Cardiac muscle cell (in vitro differentiated cells and primary cell): ENCODE measurements around the gene TSHB. TPM values are rescaled to one million over a fixed set of nuclear protein-coding genes. Genes with fewer than 3 reads are reported as not detected.

Experiments used
- DNase-seq, 2 donors: peaks; one replicate each; pipeline versions ENCODE4 v3.0.0 to v3.0.0-alpha.2; 2010 to 2017; ENCODE audit warnings: low read depth in 1 of 2, low spot score in 1 of 2
- H3K27ac ChIP-seq: fragments of 200-600 bp; sonication (generic); 2 replicates; pipeline ENCODE4 v1.5.1; 2016
- H3K27me3 ChIP-seq: fragments of 200-600 bp; sonication (generic); 2 replicates; pipeline ENCODE4 v1.6.0; 2016; ENCODE audit warnings: control low read depth
- H3K36me3 ChIP-seq: fragments of 200-600 bp; sonication (generic); 2 replicates; pipeline ENCODE4 v1.5.1; 2016; ENCODE audit warnings: control low read depth
- H3K4me1 ChIP-seq: fragments of 200-600 bp; sonication (generic); 2 replicates; pipeline ENCODE4 v1.8.1; 2017; ENCODE audit warnings: low read depth, mild to moderate bottlenecking, mixed run types
- H3K4me3 ChIP-seq: fragments of 200-600 bp; sonication (generic); 2 replicates; pipeline ENCODE4 v1.5.1; 2016; ENCODE audit warnings: mild to moderate bottlenecking
- H3K9me3 ChIP-seq: fragments of 200-600 bp; sonication (generic); 2 replicates; pipeline ENCODE4 v1.5.1; 2017; ENCODE audit warnings: low read depth, mild to moderate bottlenecking, control low read depth
- polyA plus RNA-seq: library from polyadenylated mRNA; unstranded; fragments of >200 nt; fragmentation: Nextera tagmentation; extraction: Ambion mirVana; gene quantifications from 2 replicates; pipeline ENCODE4 v1.2.1, GENCODE V29; 2016
- total RNA-seq: library from RNA; depleted of rRNA; stranded (reverse); fragments of >200 nt; gene quantifications from 2 replicates; pipeline ENCODE4 v1.2.3, GENCODE V29; 2016
- TF ChIP-seq, protein P1 (sequence below): IDR thresholded peaks from 2 replicates; pipeline ENCODE4 v1.5.1; 2012; ENCODE audit warnings: low read depth, mild to moderate bottlenecking, low read length

Gene TSHB
- total and polyA plus RNA-seq, 2 experiments from 2014 or later = not detected

DNA sequence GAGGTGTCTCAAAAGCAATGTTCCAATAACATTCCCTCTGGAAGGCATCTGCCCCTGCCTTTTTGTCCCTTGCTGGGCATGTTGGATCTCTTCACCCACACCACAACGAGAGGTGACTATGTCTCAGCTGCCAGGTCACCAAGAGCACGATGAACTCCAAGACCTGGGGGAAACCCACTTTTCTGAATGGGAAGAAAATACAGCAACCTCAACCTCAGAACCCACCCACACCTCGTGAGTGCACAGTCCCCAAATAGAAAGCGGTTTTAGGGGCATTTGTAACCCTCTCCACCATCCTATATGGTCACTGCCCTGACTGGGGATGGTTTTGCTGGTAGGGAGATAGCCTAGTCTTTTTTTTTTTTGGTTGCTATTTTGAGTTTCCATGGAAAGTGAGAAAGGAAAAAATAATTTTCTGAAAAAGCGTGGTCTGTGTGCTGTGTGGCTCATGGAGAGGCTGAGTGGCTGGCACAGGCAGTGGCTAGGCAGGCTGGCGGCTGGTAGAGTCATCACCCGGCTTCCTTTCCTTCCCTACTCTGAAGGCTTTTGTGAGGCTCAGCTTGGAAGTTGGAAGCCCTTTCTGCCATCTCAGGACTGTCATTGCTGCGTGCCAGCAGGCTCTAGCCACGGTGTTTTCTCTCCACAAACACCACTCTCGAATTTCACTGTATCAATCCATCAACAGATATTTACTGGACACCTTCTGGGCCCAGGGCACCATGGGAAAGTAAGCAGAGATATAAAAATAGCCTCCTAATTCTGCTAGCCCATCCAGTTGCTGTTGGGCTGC is 43.9 kb downstream of the TSHB start:
- no peaks in the 10 kb centered on the region for H3K9me3 ChIP-seq
- peak in 1 of 2 donors; percentile 80 for DNase-seq
- H3K4me1 ChIP-seq = peaks cover 57% of the 10 kb centered on the region
- TF ChIP-seq, protein P1, sequence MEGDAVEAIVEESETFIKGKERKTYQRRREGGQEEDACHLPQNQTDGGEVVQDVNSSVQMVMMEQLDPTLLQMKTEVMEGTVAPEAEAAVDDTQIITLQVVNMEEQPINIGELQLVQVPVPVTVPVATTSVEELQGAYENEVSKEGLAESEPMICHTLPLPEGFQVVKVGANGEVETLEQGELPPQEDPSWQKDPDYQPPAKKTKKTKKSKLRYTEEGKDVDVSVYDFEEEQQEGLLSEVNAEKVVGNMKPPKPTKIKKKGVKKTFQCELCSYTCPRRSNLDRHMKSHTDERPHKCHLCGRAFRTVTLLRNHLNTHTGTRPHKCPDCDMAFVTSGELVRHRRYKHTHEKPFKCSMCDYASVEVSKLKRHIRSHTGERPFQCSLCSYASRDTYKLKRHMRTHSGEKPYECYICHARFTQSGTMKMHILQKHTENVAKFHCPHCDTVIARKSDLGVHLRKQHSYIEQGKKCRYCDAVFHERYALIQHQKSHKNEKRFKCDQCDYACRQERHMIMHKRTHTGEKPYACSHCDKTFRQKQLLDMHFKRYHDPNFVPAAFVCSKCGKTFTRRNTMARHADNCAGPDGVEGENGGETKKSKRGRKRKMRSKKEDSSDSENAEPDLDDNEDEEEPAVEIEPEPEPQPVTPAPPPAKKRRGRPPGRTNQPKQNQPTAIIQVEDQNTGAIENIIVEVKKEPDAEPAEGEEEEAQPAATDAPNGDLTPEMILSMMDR = no peak
- H3K36me3 ChIP-seq = no peaks in the 10 kb centered on the region
- H3K27ac ChIP-seq = peak overlapping the region; percentile 85
- H3K27me3 ChIP-seq = no peaks in the 10 kb centered on the region
- H3K4me3 ChIP-seq = no peak overlapping the region

DNA sequence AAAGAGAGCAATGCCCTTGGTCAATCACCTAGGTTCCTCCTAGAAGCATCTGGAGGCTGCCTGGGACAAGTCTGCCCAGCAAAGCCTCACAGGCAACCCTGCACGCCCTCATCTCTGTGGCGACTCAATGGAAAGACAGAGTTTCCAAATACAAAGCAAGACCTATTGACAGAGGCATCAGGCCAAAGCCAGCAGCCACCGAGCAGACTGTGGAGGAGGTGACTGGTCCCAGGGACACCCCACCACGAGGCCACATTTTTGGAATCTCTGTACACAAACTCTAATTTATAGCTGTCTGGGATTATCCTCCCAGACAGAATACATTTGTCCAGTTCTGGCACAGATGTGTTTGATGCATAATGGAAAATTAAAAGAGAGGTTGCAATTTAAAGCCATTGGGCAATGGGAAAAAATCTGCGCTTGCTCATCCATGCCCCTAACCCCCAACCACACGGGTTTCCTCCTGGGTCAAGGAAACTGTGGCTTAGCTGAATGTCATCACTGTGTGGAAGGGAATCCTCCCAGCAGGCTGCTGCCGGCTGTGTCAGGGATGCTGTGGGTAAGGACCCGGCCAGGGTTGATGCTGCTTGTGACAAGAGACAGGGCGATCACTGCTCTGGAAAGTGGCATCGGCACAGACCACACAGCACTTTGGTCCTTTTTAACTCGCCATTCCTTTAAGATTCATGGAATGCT is 45.4 kb downstream of the TSHB start:
- TF ChIP-seq, protein P1 = no peak
- Histone ChIP-seq H3K4me3 (no peak overlapping the region), H3K36me3 (no peaks in the 10 kb centered on the region), H3K27me3 (no peaks in the 10 kb centered on the region), H3K4me1 (peaks cover 43% of the 10 kb centered on the region), H3K9me3 (no peaks in the 10 kb centered on the region), H3K27ac (peak overlapping the region; percentile 85)
- no peak for DNase-seq

DNA sequence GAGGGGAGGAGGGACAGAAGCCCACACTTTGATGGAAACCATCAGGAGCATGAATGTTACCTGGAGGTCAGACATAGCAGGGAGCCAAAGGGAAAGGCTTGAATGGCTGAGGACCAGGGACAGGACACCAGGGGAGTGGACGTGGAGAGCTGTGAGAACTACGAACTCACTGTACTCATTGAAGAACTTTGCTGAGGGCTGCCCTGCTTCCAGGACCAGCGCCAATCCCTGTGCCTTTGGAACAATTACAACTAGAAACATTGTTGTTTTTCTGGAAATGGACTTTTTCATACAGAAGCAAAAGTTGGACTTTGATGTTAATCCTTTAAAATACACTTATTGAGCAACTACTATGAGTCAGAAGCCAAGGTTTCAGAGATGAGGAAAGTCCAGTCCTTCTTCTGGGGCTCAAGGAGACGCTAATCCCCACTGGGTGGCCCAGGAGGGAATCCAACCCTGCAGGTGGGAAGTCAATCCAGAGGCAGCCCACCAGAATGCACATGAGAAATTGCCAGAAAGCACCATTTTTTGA is 46.8 kb downstream of the TSHB start:
- Histone ChIP-seq H3K27me3 (no peaks in the 10 kb centered on the region), H3K36me3 (no peaks in the 10 kb centered on the region), H3K4me3 (no peak overlapping the region), H3K27ac (no peak overlapping the region), H3K4me1 (peaks cover 36% of the 10 kb centered on the region), H3K9me3 (no peaks in the 10 kb centered on the region)
- peak in 1 of 2 donors; percentile 19 for DNase-seq
- TF ChIP-seq, protein P1 = no peak

DNA sequence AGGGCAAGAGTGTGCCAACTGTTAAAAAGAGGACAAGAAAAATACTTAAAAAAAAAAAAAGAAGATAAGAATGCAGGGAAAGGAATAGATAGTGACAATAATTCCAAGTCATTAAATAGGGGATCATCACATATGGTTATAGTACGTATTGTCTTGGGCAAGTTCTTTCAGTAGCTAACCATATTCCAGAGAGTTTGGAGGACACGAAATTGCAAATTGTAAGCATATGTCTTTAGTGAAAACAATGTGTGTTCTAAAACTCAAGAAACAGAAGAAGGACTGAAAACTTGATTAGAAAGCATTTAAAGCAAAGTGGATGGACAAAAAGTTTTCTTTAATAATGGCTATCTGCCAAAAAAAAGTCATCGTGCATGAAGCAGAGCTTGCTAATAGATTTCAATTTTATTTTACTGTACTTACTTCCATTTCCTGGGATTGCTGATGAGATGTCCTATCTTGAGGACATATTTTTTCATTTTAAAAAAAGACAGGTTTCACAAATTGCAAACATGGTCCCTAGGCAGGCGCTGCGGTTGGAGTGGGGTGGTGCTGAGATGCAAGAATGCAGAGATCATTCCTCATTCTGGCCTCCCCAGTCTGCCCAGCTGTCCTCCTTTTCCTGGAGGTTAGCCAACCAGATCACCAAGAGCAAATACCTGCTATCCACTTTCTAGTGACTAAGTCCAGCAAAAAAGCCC is 47.8 kb downstream of the TSHB start:
- Histone ChIP-seq H3K36me3 (no peaks in the 10 kb centered on the region), H3K4me1 (peaks cover 40% of the 10 kb centered on the region), H3K27ac (no peak overlapping the region), H3K9me3 (no peaks in the 10 kb centered on the region), H3K4me3 (no peak overlapping the region), H3K27me3 (no peaks in the 10 kb centered on the region)
- TF ChIP-seq, protein P1 = no peak
- DNase-seq = no peak

DNA sequence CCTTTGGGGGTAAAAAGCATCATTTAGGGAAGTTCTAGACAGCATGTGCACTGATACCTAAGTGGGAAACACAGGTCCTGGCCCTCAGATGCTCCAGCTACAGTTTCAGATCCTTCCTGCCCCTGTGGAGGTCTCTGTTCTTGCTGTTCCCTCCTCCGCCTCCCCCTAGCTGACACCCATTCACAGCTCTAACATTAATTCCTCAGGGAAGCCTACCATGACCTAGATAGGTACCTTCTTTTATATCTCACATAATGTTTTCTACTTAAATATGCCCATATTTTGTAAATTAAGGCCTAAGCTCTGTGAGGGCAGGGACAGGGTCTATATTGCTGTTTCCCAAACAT is 48.3 kb downstream of the TSHB start:
- H3K4me3 ChIP-seq = no peak overlapping the region
- H3K4me1 ChIP-seq = peaks cover 39% of the 10 kb centered on the region
- DNase-seq = no peak
- H3K27ac ChIP-seq = no peak overlapping the region
- H3K36me3 ChIP-seq = no peaks in the 10 kb centered on the region
- TF ChIP-seq, protein P1 = no peak
- H3K27me3 ChIP-seq = no peaks in the 10 kb centered on the region
- H3K9me3 ChIP-seq = no peaks in the 10 kb centered on the region
